Stimulated activated CD4-positive, alpha-beta T cell treated with anti-CD3 and anti-CD28 coated beads, Interleukin-4, amount 100 ng/mL, for 24 hours (primary cell): ENCODE results near the gene PIK3R3.

Experiments used
- DNase-seq: peaks from one replicate; pipeline ENCODE4 v3.0.0-alpha.2; 2020

The PIK3R3 gene

GRCh38 chr1:46153732-46154131 lies 21.3 kb upstream of the PIK3R3 start:
- DNase-seq: no peak

- DNase-seq: no peak
These were observed 20.8 kb upstream of the PIK3R3 start for GRCh38 chr1:46153228-46153627.

- no peak for DNase-seq
These were observed 19.6 kb upstream of the PIK3R3 start for GRCh38 chr1:46152016-46152415.

GRCh38 chr1:46150085-46150484 lies 17.7 kb upstream of the PIK3R3 start:
- DNase-seq: no peak

GRCh38 chr1:46148318-46148717 lies 15.9 kb upstream of the PIK3R3 start:
- DNase-seq: no peak

- DNase-seq: no peak
These were observed 5.5 kb upstream of the PIK3R3 start for GRCh38 chr1:46137916-46138315.

GRCh38 chr1:46136711-46137110 lies 4.3 kb upstream of the PIK3R3 start:
- DNase-seq: no peak

GRCh38 chr1:46134660-46135331 lies 2.4 kb upstream of the PIK3R3 start:
- no peak for DNase-seq

- no peak for DNase-seq
These were observed 1.4 kb upstream of the PIK3R3 start for GRCh38 chr1:46133781-46134350.

GRCh38 chr1:46133181-46133658 lies 791 bp upstream of the PIK3R3 start:
- DNase-seq: no peak

GRCh38 chr1:46131712-46132528 lies 509 bp downstream of the PIK3R3 start:
- peak; percentile 29 for DNase-seq

- no peak for DNase-seq
These were observed 1.3 kb downstream of the PIK3R3 start for GRCh38 chr1:46131093-46131492.

- no peak for DNase-seq
These were observed 1.8 kb downstream of the PIK3R3 start for GRCh38 chr1:46130606-46131005.

- DNase-seq: no peak
These were observed 2.3 kb downstream of the PIK3R3 start for GRCh38 chr1:46130121-46130520.

- DNase-seq: no peak
These were observed 4.1 kb downstream of the PIK3R3 start for GRCh38 chr1:46128344-46128743.

- no peak for DNase-seq
These were observed 13.6 kb downstream of the PIK3R3 start for GRCh38 chr1:46118856-46119255.

- DNase-seq: no peak
These were observed 14.5 kb downstream of the PIK3R3 start for GRCh38 chr1:46117810-46118494.

GRCh38 chr1:46114925-46115603 lies 17.4 kb downstream of the PIK3R3 start:
- no peak for DNase-seq

GRCh38 chr1:46113948-46114347 lies 18.5 kb downstream of the PIK3R3 start:
- DNase-seq: no peak

- no peak for DNase-seq
These were observed 20.3 kb downstream of the PIK3R3 start for GRCh38 chr1:46112108-46112507.

GRCh38 chr1:46110521-46110920 lies 21.9 kb downstream of the PIK3R3 start:
- no peak for DNase-seq

GRCh38 chr1:46102769-46103476 lies 29.5 kb downstream of the PIK3R3 start:
- no peak for DNase-seq
